Endothelial cell of hepatic sinusoid (primary cell): ENCODE data around the gene PFN3.
"Not testable (repeated sequence)": the region's sequence is repeated elsewhere in the genome, so short reads cannot be mapped to it uniquely, and the experiment has no call there.

Source experiments
- in situ Hi-C: cut with HindIII; loops from 2 replicates; pipeline ENCODE4 v1.10.0; 2017; ENCODE audit warnings: low sequenced_read_pairs

PFN3 gene

DNA sequence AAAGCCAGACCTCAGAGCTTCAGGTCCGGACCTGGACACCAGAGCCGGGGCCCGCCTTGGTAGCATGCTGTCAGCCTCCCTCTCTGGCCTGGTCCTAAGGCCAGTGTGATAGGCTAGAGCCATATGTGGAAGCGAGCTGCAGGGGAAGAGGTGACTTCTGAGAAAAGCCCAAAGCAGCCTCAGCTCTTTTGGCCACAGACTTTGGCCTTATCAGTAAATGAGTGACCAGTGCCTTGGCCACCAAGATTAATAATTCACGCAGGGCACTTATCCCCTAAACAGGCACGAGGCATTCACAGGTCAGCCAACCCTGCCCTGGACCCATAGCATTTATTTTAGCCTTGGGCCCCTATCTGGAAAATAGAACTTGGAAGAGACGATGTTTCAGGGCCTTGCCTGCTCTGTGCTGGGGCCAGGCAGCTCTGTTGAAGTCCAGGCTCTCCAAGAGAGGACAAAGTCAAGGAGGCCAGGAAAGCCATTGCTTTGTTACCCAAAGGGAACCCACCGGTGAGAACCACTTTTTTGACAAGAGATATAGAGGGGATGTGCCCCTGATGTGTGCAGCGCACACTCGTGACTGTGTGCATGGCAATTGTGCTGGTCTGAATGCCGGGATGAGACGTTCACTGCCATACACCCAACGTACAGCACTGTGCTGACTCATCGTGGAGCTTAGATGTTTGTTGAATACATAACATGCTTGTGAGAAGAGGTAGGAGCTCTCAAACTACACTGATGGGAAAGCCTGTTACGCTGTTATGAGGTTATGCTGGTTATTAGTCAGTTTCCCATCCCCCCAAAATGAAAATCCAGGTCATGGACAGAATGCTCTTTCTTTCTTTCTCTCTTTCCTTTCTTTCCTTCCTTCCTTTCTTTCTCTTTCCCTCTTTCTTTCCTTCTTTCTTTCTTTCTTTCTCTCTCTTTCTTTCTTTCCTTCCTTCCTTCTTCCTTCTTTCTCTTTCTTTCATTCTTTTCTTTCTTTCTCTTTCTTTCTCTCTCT lies 21.3 kb downstream of the PFN3 start:
- in situ Hi-C loops: no loop called here

- in situ Hi-C loops: no loop called here
These were observed 22.3 kb downstream of the PFN3 start for GRCh38 chr5:177377851-177378776.

DNA sequence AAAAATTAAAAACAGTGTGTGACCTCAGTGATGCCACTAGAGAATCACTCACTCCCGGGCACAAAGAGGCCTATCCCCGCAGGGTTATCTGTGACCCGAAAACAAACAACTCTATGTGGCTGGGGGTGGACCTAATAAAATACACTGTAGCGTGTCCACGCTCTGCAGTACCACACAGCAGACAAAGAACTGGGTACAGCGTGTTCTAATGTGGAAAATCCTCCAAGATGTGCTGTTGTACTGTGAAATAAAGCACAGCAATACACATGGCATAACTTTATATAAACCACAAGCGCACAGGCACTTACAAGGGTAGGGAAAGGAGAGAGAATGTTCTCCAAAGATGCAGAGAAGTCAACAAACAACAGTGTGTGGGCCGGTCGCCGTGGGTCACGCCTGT lies 24.4 kb downstream of the PFN3 start:
- in situ Hi-C loops: no loop called here

DNA sequence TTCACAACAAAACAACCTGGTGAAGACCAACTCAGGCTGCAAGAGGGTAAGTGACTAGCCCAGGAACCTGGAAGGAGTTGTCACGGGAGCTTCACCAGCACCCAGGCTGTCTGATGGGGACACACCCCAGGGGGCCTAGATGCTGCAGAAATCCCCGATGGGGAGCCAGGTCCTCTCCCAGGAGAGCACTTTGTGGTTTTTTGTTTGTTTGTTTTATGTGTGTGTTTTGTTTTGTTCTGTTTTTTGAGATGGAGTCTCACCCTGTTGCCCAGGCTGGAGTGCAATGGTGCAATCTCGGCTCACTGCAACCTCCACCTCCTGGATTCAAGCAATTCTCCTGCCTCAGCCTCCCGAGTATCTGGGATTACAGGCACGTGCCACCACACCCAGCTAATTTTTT lies 24.9 kb downstream of the PFN3 start:
- in situ Hi-C loops: not testable (repeated sequence)

DNA sequence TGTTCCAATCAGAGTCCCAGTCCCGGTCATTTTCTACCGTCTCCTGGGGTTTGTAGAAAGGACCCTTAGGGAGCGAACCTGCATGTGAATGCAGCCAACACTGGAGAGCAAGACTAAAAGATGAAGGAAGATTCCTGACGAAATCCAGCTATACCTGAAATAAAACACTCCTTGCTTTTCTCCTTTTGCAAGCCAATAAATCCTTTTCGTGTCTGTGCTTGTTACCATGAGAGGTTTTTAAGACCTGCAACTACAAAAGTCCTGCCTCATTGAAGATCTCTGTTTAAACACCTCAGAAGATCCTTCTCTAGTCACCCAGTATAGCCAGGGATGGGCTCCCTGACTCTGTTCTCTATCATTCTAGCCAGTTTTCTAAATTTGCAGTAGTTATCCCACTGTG lies 26.2 kb downstream of the PFN3 start:
- in situ Hi-C loops: no loop called here

- in situ Hi-C loops: no loop called here
These were observed 26.7 kb downstream of the PFN3 start for GRCh38 chr5:177373806-177374205.

DNA sequence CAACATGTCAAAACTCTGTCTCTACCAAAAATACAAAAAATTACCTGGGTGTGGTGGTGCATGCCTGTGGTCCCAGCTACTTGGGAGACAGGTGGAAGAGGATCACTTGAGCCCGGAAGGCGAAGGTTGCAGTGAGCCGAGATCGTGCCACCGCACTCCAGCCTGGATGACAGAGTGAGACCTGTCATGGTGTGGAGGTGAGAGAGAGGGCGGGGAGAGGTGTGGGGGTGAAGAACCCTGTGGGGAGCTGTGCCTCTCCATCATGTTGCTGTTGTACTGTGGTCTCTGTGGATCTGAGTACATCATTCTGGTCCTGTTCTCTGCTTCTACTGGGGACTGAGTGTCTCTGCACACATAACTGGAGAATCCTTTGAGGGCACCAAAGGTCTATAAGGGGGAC lies 27.6 kb downstream of the PFN3 start:
- in situ Hi-C loops: no loop called here

GRCh38 chr5:177372034-177372896 lies 28.2 kb downstream of the PFN3 start:
- in situ Hi-C loops: no loop called here

DNA sequence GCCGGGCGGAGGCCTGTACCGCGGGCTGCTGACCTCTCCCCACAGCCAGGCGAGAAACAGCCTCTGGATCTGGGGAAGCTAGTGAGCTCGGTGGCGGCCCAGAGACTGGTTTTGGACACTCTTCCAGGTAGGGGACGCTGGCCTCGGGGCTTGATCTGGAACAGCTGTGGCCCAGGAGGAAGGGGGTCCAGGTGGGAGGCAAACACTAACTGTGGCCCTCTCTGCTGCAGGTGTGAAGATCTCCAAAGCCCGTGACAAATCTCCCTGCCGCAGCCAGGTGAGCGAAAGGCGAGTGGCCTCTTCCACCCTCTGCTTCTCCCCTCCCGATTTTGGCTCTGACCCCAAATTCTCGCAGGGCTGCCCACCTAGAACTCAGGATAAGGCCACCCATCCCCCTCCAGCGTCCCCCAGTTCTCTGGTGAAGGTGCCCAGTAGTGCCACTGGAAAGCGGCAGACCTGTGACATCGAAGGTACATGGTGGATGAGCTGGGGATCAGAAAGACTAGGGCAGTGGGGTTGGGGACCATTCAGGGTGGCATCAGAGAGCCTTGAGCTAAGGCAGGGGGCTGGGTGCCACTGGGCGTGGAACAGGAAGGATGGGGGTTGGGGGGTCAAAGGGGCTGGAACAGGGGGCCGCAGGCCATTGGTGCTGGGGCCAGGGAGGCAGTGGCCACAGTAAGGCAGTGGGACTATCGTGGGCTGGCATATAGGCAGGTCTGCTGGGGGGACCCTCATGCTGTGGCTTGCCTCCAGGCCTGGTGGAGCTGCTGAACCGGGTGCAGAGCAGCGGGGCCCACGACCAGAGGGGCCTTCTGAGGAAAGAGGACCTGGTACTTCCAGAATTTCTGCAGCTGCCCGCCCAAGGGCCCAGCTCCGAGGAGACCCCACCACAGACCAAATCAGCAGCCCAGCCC lies 29.1 kb downstream of the PFN3 start:
- in situ Hi-C loops: no loop called here

- in situ Hi-C loops: no loop called here
These were observed 29.9 kb downstream of the PFN3 start for GRCh38 chr5:177370488-177371119.

- in situ Hi-C loops: no loop called here
These were observed 30.6 kb downstream of the PFN3 start for GRCh38 chr5:177369645-177370440.

- in situ Hi-C loops: no loop called here
These were observed 31.4 kb downstream of the PFN3 start for GRCh38 chr5:177368869-177369644.

DNA sequence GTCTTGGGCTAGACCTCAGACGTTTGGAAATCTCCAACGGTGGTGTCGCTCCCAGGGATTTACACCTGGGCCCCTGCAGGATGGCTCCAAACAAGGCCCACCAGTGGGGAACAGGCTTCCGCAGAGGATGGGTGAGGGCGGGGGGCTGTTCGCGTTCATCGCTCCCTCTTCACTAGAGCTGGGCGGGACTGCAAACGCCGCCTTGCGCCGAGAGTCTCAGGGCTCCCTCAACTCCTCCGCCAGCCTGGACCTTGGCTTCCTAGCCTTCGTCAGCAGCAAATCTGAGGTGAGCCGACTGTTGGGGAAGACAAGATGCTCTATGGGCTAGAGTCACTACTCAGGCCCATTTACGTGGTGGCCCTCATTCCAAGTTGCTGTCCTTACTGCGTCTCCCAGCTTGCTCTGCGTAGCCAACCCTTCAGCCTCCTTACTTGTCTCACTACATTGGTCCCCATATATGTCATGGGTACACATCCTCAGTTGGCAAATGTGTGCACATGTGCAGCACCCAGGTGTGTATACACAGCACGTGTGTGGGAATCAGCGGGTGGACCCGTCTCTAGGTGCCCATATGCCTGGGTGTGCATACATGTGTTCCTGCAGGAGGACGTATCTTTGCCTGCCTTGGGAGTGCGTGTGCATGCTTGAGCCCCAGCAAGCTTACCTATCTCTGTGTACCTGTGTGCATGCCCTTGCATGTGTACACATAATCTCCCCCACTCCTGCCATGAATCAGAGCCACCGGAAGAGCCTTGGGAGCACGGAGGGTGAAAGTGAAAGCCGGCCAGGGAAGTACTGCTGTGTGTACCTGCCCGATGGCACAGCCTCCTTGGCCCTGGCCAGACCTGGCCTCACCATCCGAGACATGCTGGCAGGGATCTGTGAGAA lies 32.2 kb downstream of the PFN3 start:
- in situ Hi-C loops: no loop called here

DNA sequence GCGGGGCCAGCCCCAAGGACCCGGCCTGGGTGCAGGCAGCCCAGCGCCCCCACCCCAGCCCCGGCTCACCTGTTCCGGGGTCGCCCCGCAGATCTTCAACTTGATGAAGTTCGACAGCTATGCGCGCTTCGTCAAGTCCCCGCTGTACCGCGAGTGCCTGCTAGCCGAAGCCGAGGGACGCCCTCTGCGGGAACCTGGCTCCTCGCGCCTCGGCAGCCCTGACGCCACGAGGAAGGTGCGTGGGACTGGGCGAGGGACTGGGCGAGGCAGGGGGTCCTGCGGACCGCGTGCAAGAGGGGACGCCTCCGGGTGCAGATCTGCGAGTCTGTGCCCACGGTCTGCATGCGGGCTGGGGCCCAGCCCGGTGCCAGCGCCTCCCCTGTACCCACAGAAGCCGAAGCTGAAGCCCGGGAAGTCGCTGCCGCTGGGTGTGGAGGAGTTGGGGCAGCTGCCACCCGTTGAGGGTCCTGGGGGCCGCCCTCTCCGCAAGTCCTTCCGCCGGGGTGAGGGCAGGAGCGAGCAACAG lies 33.1 kb downstream of the PFN3 start:
- in situ Hi-C loops: no loop called here

GRCh38 chr5:177366528-177367322 lies 33.7 kb downstream of the PFN3 start:
- in situ Hi-C loops: no loop called here
